HepG2 (cell line): ENCODE measurements around the gene GRID1. TPM values are rescaled to one million over a fixed set of nuclear protein-coding genes. Genes with fewer than 3 reads are reported as not detected.

Source experiments
- HES4 ChIP-seq: sonication (generic); formaldehyde crosslinking; IDR thresholded peaks from 2 replicates; pipeline ENCODE4 v1.9.0; 2021; ENCODE audit warnings: mild to moderate bottlenecking, missing genetic modification reagents, borderline replicate concordance
- HIC2 ChIP-seq: sonication (generic); formaldehyde crosslinking; IDR thresholded peaks from 2 replicates; pipeline ENCODE4 v1.9.0; 2022; ENCODE audit warnings: low read depth, missing genetic modification reagents
- IRX3 ChIP-seq: sonication (generic); formaldehyde crosslinking; IDR thresholded peaks from 2 replicates; pipeline ENCODE4 v1.8.1; 2023; ENCODE audit warnings: mild to moderate bottlenecking, low read depth, missing genetic modification reagents, borderline replicate concordance
- KDM2A ChIP-seq: sonication (generic); formaldehyde crosslinking; IDR thresholded peaks from 2 replicates; pipeline ENCODE4 v1.4.0; 2020; ENCODE audit warnings: low read depth, missing genetic modification reagents, borderline replicate concordance
- MIER3 ChIP-seq: IDR thresholded peaks from 2 replicates; pipeline ENCODE4 v1.6.1; 2016; ENCODE audit warnings: missing compliant biosample characterization, borderline replicate concordance
- NFATC3 ChIP-seq: sonication (generic); formaldehyde crosslinking; IDR thresholded peaks from 2 replicates; pipeline ENCODE4 v1.5.1; 2020; ENCODE audit warnings: mild to moderate bottlenecking, missing genetic modification reagents
- NR2F1 ChIP-seq, 2 experiments: fragments of 450-650 bp in 1 of 2; formaldehyde crosslinking in 1 of 2; IDR thresholded peaks; 2 replicates each; pipeline versions ENCODE4 v1.5.0 to v1.6.1; 2016 to 2020; ENCODE audit warnings: mild to moderate bottlenecking in 1 of 2, missing compliant biosample characterization in 1 of 2, missing genetic modification reagents in 1 of 2, moderate library complexity in 1 of 2
- PLRG1 ChIP-seq: fragments of 450-650 bp; conservative IDR thresholded peaks from 2 replicates; pipeline ENCODE4 v1.6.1; 2016
- RARG ChIP-seq: sonication (generic); formaldehyde crosslinking; IDR thresholded peaks from 2 replicates; pipeline ENCODE4 v1.4.0; 2020; ENCODE audit warnings: low read depth, mild to moderate bottlenecking, missing genetic modification reagents
- RCOR2 ChIP-seq: IDR thresholded peaks from 2 replicates; pipeline ENCODE4 v1.6.1; 2016; ENCODE audit warnings: missing biosample characterization, missing genetic modification reagents
- SMAD3 ChIP-seq: sonication (generic); formaldehyde crosslinking; IDR thresholded peaks from 2 replicates; pipeline ENCODE4 v1.4.0; 2020; ENCODE audit warnings: missing genetic modification reagents
- SUZ12 ChIP-seq: fragments of 150-350 bp; IDR thresholded peaks from 2 replicates; pipeline ENCODE4 v1.6.1; 2014; ENCODE audit warnings: low read depth, low read length
- TBP ChIP-seq: sonication (generic); formaldehyde crosslinking; IDR thresholded peaks from 2 replicates; pipeline ENCODE4 v1.5.0; 2020; ENCODE audit warnings: missing genetic modification reagents
- TERF1 ChIP-seq: sonication (generic); formaldehyde crosslinking; IDR thresholded peaks from 2 replicates; pipeline ENCODE4 v1.8.0; 2022; ENCODE audit warnings: mild to moderate bottlenecking, missing genetic modification reagents, moderate library complexity
- ZBTB7B ChIP-seq: sonication (generic); formaldehyde crosslinking; IDR thresholded peaks from 2 replicates; pipeline ENCODE4 v1.4.0; 2020; ENCODE audit warnings: missing genetic modification reagents
- ZNF704 ChIP-seq: sonication (generic); formaldehyde crosslinking; IDR thresholded peaks from 2 replicates; pipeline ENCODE4 v1.8.1; 2023; ENCODE audit warnings: mild to moderate bottlenecking, inconsistent platforms, moderate library complexity, missing genetic modification reagents, borderline replicate concordance
- ZNF749 ChIP-seq: sonication (generic); formaldehyde crosslinking; IDR thresholded peaks from 2 replicates; pipeline ENCODE4 v1.8.0; 2022; ENCODE audit warnings: mild to moderate bottlenecking, missing genetic modification reagents, moderate library complexity, borderline replicate concordance
- polyA plus RNA-seq, 8 experiments: library from polyadenylated mRNA; depleted of rRNA in 3 of 8; stranded (reverse) in 7 of 8; unstranded in 1 of 8; fragments of >200 nt; fragmentation: Illumina TruSeq in 4 of 8; extraction: Trizol in 4 of 8; gene quantifications; 2 replicates each; pipeline versions ENCODE4 v1.2.1 to v1.2.3, GENCODE V29; 2011 to 2016; ENCODE audit warnings: low read depth in 4 of 8, missing spikeins in 1 of 8, mixed read lengths in 1 of 8; ENCODE audit not compliant: insufficient read depth in 1 of 8
- total RNA-seq, 5 experiments: library from RNA; depleted of rRNA; stranded (reverse); fragments of >200 nt; fragmentation: Illumina TruSeq; extraction: Trizol; gene quantifications; 2 replicates each; pipeline ENCODE4 v1.2.3, GENCODE V29; 2016; ENCODE audit warnings: low read depth in 1 of 5
- TF ChIP-seq, protein P1 (sequence below): sonication (generic); formaldehyde crosslinking; IDR thresholded peaks from 2 replicates; pipeline ENCODE4 v1.5.0; 2020; ENCODE audit warnings: mild to moderate bottlenecking, missing genetic modification reagents
- TF ChIP-seq, protein P2 (sequence below): sonication (generic); formaldehyde crosslinking; IDR thresholded peaks from 2 replicates; pipeline ENCODE4 v1.4.0; 2020; ENCODE audit warnings: mild to moderate bottlenecking, missing genetic modification reagents

GRID1 gene
- total and polyA plus RNA-seq, 2 of the 13 experiments (the other 11 are each of a cell fraction or from before 2014, with no cell fraction given) = 0.05 TPM; not detected in 1

GRCh38 chr10:86399879-86400704 is 33.5 kb upstream of the GRID1 start (continued):
- TF ChIP-seq ZNF704 (no peak; the same call in 1 of the 2 replicates), MIER3 (CRISPR knock-in tag) (peak; percentile 18; the same call in 1 of the 2 replicates), PLRG1 (no peak), TERF1 (CRISPR knock-in tag) (peak; percentile 96), ZBTB7B (CRISPR knock-in tag) (peak; percentile 82), SUZ12 (no peak), NR2F1 (CRISPR knock-in tag; IDR thresholded peaks at IDR 0.05) (no peak), HIC2 (CRISPR knock-in tag) (peak; percentile 25; the same call in 1 of the 2 replicates), KDM2A (CRISPR knock-in tag) (peak; percentile 72), RARG (CRISPR knock-in tag) (no peak), RCOR2 (CRISPR knock-in tag) (peak; percentile 56; the same call in 1 of the 2 replicates), TBP (CRISPR knock-in tag) (no peak), SMAD3 (CRISPR knock-in tag) (peak; percentile 29; the same call in 1 of the 2 replicates), ZNF749 (CRISPR knock-in tag) (peak; percentile 97), HES4 (CRISPR knock-in tag) (peak; percentile 86), IRX3 (no peak), NFATC3 (CRISPR knock-in tag) (no peak; the same call in 1 of the 2 replicates)
- TF ChIP-seq, protein P1, sequence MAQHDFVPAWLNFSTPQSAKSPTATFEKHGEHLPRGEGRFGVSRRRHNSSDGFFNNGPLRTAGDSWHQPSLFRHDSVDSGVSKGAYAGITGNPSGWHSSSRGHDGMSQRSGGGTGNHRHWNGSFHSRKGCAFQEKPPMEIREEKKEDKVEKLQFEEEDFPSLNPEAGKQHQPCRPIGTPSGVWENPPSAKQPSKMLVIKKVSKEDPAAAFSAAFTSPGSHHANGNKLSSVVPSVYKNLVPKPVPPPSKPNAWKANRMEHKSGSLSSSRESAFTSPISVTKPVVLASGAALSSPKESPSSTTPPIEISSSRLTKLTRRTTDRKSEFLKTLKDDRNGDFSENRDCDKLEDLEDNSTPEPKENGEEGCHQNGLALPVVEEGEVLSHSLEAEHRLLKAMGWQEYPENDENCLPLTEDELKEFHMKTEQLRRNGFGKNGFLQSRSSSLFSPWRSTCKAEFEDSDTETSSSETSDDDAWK (CRISPR knock-in tag) = no peak
- TF ChIP-seq, protein P2, sequence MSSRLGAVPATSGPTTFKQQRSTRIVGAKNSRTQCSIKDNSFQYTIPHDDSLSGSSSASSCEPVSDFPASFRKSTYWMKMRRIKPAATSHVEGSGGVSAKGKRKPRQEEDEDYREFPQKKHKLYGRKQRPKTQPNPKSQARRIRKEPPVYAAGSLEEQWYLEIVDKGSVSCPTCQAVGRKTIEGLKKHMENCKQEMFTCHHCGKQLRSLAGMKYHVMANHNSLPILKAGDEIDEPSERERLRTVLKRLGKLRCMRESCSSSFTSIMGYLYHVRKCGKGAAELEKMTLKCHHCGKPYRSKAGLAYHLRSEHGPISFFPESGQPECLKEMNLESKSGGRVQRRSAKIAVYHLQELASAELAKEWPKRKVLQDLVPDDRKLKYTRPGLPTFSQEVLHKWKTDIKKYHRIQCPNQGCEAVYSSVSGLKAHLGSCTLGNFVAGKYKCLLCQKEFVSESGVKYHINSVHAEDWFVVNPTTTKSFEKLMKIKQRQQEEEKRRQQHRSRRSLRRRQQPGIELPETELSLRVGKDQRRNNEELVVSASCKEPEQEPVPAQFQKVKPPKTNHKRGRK (CRISPR knock-in tag) = peak; percentile 15; the same call in 1 of the 2 replicates
